Smooth muscle cell (in vitro differentiated cells): ENCODE measurements around the gene CYP19A1. TPM values are rescaled to one million over a fixed set of nuclear protein-coding genes. Genes with fewer than 3 reads are reported as not detected.

Experiments used
- DNase-seq: peaks from one replicate; lab custom pipeline; 2025; ENCODE audit not compliant: unreplicated experiment; lab: John Stamatoyannopoulos, UW
- H2AFZ ChIP-seq: fragments of 200-600 bp; sonication (generic); 2 replicates; pipeline ENCODE4 v1.6.0; 2016; ENCODE audit warnings: antibody characterized with exemption, low read depth, mild to moderate bottlenecking
- H3F3A ChIP-seq: fragments of 200-600 bp; sonication (generic); 2 replicates; pipeline ENCODE4 v1.6.0; 2017; ENCODE audit warnings: antibody characterized with exemption, low read depth
- H3K27ac ChIP-seq: fragments of 200-600 bp; sonication (generic); 2 replicates; pipeline ENCODE4 v1.5.1; 2016; ENCODE audit warnings: low read depth, mild to moderate bottlenecking
- H3K27me3 ChIP-seq: fragments of 200-600 bp; sonication (generic); 2 replicates; pipeline ENCODE4 v1.6.1; 2016; ENCODE audit warnings: low read depth, mild to moderate bottlenecking
- H3K36me3 ChIP-seq: fragments of 200-600 bp; sonication (generic); 2 replicates; pipeline ENCODE4 v1.5.1; 2016; ENCODE audit warnings: low read depth
- H3K4me1 ChIP-seq: fragments of 200-600 bp; sonication (generic); 2 replicates; pipeline ENCODE4 v1.5.1; 2016; ENCODE audit warnings: low read depth
- H3K4me2 ChIP-seq: fragments of 200-600 bp; sonication (generic); 2 replicates; pipeline ENCODE4 v1.6.0; 2016; ENCODE audit warnings: mild to moderate bottlenecking
- H3K4me3 ChIP-seq: fragments of 200-600 bp; sonication (generic); 2 replicates; pipeline ENCODE4 v1.5.1; 2016; ENCODE audit warnings: mild to moderate bottlenecking
- H3K79me2 ChIP-seq: fragments of 200-600 bp; sonication (generic); 2 replicates; pipeline ENCODE4 v1.6.0; 2016; ENCODE audit warnings: low read depth, mild to moderate bottlenecking
- H3K9ac ChIP-seq: fragments of 200-600 bp; sonication (generic); 2 replicates; pipeline ENCODE4 v1.6.0; 2016; ENCODE audit warnings: low read depth
- H3K9me3 ChIP-seq: fragments of 200-600 bp; sonication (generic); replicated peaks from 2 replicates; pipeline ENCODE4 v1.5.1; 2016; ENCODE audit warnings: low read depth
- H4K20me1 ChIP-seq: fragments of 200-600 bp; sonication (generic); 2 replicates; pipeline ENCODE4 v1.6.0; 2016; ENCODE audit warnings: low read depth
- WGBS: methylation state at CpG from one replicate; pipeline ENCODE4 v1.1.7; 2016; ENCODE audit warnings: low lambda C conversion rate; 5-methylcytosine and 5-hydroxymethylcytosine counted together
- polyA plus RNA-seq: library from polyadenylated mRNA; unstranded; fragments of >200 nt; fragmentation: Nextera tagmentation; extraction: Ambion mirVana; gene quantifications from 2 replicates; pipeline ENCODE4 v1.2.1, GENCODE V29; 2016
- total RNA-seq: library from RNA; depleted of rRNA; stranded (reverse); fragments of >200 nt; gene quantifications from 2 replicates; pipeline ENCODE4 v1.2.3, GENCODE V29; 2014
- TF ChIP-seq, protein P1 (sequence below): fragments of 200-600 bp; sonication (generic); IDR thresholded peaks from 2 replicates; pipeline ENCODE4 v1.5.1; 2017; ENCODE audit warnings: borderline replicate concordance, mild to moderate bottlenecking, antibody characterized with exemption; ENCODE audit not compliant: insufficient read depth, poor library complexity, severe bottlenecking

Gene CYP19A1
- total and polyA plus RNA-seq, 2 experiments from 2014 or later, result not detected

DNA sequence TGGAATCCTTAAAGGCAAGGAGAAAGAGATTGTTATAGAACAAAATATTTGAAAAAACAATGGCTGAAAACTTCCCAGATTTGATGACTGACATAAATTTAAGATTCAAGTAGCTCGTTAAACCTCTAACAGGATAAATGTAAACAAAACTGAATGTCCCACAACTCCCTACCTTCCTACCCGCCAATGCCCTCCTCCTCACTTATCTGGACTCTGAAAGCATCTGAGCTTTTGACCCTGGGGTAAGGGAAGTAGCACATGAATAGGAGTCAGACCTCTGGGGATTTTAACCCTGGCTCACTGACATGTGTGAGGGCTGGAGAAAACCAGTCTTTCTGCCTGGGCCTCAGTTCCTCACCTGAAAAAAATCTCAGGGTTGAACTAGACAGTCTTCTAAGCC is 26.9 kb downstream of the CYP19A1 start:
- Histone ChIP-seq H3F3A (no peaks in the 10 kb centered on the region), H4K20me1 (no peaks in the 10 kb centered on the region), H3K9me3 (no peaks in the 10 kb centered on the region), H3K4me3 (no peak overlapping the region), H3K36me3 (no peaks in the 10 kb centered on the region), H3K9ac (no peak overlapping the region), H2AFZ (no peak overlapping the region), H3K79me2 (no peaks in the 10 kb centered on the region), H3K27ac (no peak overlapping the region), H3K4me2 (no peak overlapping the region), H3K27me3 (no peaks in the 10 kb centered on the region), H3K4me1 (no peaks in the 10 kb centered on the region)
- no peak for DNase-seq
- WGBS, result 73% methylated on average over 2 of the region's 2 CpGs
- TF ChIP-seq, protein P1, sequence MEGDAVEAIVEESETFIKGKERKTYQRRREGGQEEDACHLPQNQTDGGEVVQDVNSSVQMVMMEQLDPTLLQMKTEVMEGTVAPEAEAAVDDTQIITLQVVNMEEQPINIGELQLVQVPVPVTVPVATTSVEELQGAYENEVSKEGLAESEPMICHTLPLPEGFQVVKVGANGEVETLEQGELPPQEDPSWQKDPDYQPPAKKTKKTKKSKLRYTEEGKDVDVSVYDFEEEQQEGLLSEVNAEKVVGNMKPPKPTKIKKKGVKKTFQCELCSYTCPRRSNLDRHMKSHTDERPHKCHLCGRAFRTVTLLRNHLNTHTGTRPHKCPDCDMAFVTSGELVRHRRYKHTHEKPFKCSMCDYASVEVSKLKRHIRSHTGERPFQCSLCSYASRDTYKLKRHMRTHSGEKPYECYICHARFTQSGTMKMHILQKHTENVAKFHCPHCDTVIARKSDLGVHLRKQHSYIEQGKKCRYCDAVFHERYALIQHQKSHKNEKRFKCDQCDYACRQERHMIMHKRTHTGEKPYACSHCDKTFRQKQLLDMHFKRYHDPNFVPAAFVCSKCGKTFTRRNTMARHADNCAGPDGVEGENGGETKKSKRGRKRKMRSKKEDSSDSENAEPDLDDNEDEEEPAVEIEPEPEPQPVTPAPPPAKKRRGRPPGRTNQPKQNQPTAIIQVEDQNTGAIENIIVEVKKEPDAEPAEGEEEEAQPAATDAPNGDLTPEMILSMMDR, result no peak

DNA sequence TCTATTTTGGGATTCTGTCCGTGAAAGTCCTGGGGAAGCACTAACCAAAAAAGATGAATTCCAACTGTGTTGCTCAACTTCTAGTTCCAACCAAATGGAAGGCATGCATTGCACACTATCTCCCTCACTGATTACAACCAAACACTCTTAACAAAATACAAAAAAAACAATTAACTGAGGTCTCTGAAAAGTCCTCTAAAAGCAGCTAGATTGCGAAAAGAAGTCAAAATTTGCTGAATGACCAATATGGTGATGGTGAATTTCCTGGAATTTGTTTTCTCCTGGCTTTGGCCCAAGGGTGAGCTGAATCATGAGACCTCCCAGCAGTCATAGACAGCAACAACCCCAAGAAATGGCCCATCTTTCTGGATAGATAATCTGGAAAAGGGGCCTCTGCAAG is 28.3 kb downstream of the CYP19A1 start:
- H3F3A ChIP-seq, result no peaks in the 10 kb centered on the region
- no peak overlapping the region for H3K27ac ChIP-seq
- H3K4me1 ChIP-seq, result no peaks in the 10 kb centered on the region
- H4K20me1 ChIP-seq, result no peaks in the 10 kb centered on the region
- H3K27me3 ChIP-seq, result no peaks in the 10 kb centered on the region
- no peak overlapping the region for H3K4me2 ChIP-seq
- WGBS, result 74% methylated on average over 2 of the region's 2 CpGs
- no peaks in the 10 kb centered on the region for H3K36me3 ChIP-seq
- no peaks in the 10 kb centered on the region for H3K79me2 ChIP-seq
- TF ChIP-seq, protein P1, result no peak
- H3K9ac ChIP-seq, result no peak overlapping the region
- no peak for DNase-seq
- H3K4me3 ChIP-seq, result no peak overlapping the region
- H2AFZ ChIP-seq, result no peak overlapping the region
- H3K9me3 ChIP-seq, result no peaks in the 10 kb centered on the region

DNA sequence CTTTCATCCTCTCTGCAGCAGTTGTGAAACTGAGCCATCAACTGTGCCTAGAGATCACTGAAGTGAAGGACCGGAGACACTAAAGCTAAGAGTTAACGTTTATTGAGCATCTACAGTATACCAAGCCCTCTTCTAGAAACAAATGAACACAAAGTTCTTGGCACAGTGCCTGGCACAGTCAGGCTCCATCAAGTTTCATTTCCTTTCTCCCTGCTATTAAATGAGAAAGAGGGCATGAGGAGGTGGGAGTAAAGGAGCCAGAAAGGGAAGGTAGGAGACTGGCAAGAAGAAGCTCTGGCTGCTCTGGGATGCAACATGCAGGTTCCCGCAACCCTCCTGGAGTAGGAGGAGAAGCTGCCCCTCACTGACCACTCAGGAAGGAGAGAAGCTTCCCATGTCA is 30.6 kb downstream of the CYP19A1 start:
- no peak for DNase-seq
- no peaks in the 10 kb centered on the region for H3K4me1 ChIP-seq
- no peaks in the 10 kb centered on the region for H3K79me2 ChIP-seq
- no peak overlapping the region for H3K4me2 ChIP-seq
- no peaks in the 10 kb centered on the region for H3K9me3 ChIP-seq
- WGBS, result 93% methylated on average over 3 of the region's 3 CpGs
- no peak overlapping the region for H3K4me3 ChIP-seq
- H3K36me3 ChIP-seq, result no peaks in the 10 kb centered on the region
- TF ChIP-seq, protein P1, result no peak
- H4K20me1 ChIP-seq, result no peaks in the 10 kb centered on the region
- H2AFZ ChIP-seq, result no peak overlapping the region
- H3K27ac ChIP-seq, result no peak overlapping the region
- H3K27me3 ChIP-seq, result no peaks in the 10 kb centered on the region
- no peaks in the 10 kb centered on the region for H3F3A ChIP-seq
- H3K9ac ChIP-seq, result no peak overlapping the region

DNA sequence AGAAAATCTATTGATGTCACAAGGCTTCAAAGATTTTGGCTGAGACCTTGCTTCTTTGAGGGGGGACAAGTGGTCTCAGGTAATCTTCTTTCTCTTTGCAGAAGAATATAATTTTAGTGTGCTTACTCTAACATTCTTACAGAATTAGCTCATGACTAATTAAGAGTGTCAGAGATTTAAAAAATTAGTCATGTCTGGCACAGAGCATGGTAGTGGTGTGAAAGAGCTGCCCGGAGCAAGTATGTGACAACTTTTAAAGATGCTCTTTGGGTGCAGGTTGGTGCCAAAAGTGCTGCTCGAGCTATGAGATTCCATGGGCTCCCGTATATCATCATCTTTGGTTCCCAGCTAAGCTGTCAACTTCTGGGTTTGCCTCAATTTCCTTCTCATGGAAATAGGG is 31.1 kb downstream of the CYP19A1 start:
- Histone ChIP-seq H3K36me3 (no peaks in the 10 kb centered on the region), H3K27me3 (no peaks in the 10 kb centered on the region), H3K27ac (no peak overlapping the region), H3K4me2 (no peak overlapping the region), H2AFZ (no peak overlapping the region), H3F3A (no peaks in the 10 kb centered on the region), H3K4me1 (no peaks in the 10 kb centered on the region), H3K4me3 (no peak overlapping the region), H4K20me1 (no peaks in the 10 kb centered on the region), H3K9ac (no peak overlapping the region), H3K9me3 (no peaks in the 10 kb centered on the region), H3K79me2 (no peaks in the 10 kb centered on the region)
- DNase-seq, result no peak
- 92% methylated on average over 3 of the region's 3 CpGs for WGBS
- TF ChIP-seq, protein P1, result no peak
